ENCODE results near the gene TLE6.
"Not testable (repeated sequence)": the region's sequence is repeated elsewhere in the genome, so short reads cannot be mapped to it uniquely, and the experiment has no call there.

TLE6 gene

DNA sequence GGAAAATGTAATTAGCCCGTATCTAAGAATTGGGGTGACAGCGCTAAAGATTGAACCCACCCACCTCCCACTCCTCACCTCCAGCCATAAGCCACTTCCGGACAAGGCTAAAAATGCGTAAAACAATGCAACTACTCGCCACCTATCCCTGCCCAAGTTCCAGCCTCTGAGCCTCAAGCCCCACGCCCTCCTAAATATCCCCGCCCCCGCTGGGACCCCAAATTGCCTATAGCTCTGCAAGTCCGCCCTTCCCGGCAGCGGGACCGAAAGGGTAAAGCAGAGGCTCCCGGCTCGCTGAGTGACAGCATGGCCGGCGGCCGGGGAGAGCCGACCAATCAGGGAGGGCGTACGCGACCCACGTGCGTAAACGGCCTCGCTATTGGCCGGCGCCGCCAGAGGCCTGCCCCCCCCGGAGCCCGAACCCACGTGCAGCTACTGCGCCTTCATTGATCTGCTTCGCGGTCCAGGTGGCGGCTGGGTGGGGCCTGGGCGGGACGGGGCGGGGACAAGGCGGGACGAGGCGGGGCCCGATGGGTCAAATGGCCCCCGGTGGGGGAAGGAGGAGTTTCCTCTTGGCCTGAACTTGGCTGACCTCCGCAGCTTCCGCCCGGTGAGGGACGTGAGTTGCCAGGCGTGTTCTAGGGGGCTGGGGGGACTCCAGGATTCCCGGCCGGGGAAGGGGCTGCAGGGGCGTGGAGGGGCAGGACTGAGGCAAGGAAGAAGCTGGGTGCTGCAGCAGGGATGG lies at the start of gene TLE6:
TLE6 (plus strand) TSS at position 564 of the 745 bp plus-strand sequence. CDS start 670 bp downstream, outside the sequence.
- peak; percentile 97 for DNase-seq

- no peak for DNase-seq
Observed at GRCh38 chr19:2933490-2933910, 43.9 kb upstream of the TLE6 start.

DNA sequence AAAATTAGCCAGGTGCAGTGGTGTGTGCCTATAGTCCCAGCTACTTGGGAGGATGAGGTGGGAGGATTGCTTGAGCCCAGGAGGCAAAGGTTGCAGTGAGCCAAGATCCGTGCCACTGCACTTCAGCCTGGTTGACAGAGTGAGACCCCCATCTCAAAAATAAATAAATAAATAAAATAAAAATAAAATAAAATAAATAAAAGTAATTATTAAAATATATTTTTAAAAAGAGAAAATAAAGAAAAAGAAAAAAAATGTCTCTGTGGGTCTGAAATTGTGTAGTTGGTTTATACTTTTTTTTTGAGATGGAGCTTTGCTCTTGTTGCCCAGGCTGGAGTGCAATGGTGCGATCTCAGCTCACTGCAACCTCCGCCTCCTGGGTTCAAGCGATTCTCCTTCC lies 41.5 kb upstream of the TLE6 start:
- DNase-seq: not testable (repeated sequence)

DNA sequence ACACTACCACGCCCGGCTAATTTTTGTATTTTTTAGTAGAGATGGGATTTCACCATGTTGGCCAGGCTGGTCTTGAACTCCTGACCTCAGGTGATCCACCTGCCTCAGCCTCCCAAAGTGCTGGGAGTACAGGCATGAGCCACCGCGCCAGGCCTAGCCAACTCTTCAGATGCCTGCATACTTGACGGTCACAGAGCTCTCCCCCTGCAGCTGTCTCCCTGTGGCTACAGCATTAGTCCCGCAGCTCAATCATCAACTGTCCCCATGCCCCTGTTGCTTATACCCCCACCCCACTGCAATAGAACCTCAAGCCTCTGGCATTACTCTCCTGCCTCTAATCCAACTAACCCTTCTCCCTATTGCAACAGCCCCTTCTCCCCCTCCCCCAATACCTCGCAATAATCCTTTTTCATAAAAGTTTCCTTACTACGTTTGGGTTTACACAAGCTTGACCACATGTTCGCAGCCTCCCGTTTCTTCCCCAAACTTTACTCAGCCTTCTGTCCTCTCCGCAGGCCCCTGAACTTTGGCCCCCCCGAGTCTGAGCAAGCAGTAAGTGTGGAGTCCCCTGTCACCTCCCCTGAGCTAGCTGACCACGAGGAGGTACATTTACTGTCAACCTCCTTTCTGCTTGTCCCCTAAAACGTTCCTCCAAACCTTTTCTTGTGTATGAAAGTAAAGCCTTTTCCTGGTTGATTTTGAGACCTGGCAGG lies 34.3 kb upstream of the TLE6 start:
- no peak for DNase-seq

DNA sequence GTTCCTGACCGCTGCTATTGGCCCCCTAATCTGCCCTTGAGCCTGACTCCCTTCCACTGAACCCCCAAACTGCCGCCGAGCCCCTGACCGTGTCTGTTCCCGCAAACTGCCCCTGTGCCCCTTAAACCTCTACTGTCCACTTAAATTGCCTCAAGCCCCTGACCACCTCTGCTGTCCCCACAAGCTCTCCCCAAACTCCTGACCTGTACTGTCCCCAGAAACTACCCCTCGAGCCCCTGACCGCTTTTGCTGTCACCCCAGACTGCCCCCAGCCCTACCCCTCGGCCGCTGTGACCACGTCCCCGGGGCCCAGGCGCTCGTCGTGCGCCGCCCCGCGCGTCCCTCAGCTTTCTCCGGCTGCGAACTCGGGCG lies 33.0 kb upstream of the TLE6 start:
- no peak for DNase-seq

- DNase-seq: peak; percentile 98
Observed at GRCh38 chr19:2944775-2945574, 32.4 kb upstream of the TLE6 start, which contains the start of gene ZNF77. Gene ZNF77 (minus strand): TSS chr19:2944971. CDS start chr19:2944840, 131 bp downstream.

DNA sequence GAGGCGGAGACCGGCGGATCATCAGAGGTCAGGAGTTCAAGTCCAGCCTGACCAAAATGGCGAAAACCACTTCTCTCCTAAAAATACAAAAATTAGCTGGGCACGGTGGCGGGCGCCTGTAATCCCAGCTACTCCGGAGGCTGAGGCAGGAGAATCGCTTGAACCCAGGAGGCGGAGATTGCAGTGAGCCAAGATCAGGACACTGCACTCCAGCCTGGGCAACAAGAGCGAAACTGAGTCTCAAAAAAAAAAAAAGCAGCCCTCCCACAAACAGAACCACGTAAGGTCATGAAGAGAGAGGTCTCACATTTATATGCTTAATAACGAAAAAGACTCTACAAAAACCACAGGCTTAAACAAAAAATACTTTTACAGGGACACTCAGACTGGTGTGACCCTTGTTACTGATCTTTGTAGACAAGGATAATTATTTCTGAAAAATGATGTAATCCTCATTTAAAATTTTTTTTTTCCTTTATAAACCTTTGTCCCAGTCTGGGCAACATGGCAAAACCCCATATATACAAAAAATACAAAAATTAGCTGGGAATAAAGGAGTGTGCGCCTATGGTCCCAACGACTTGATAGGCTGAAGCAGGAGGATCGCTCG lies 31.7 kb upstream of the TLE6 start:
- DNase-seq: no peak

DNA sequence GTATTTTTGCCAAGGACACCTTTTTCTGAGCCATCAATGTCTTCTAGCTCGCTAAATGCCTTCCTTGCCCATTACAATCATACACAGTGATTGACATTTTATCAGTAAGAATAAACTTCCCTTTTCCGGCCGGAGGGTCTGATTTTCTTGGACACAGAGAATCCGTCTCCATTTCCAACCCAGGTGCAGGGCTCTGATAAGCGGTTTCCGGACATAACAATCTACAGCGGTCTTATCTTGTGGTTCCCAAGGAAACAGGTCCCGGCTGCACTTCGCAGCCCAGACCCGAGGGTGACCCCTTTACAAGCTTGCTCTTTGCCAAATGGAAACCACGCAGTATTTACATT lies 27.5 kb upstream of the TLE6 start:
- no peak for DNase-seq

GRCh38 chr19:2950286-2951124 lies 26.9 kb upstream of the TLE6 start:
- peak; percentile 100 for DNase-seq

DNA sequence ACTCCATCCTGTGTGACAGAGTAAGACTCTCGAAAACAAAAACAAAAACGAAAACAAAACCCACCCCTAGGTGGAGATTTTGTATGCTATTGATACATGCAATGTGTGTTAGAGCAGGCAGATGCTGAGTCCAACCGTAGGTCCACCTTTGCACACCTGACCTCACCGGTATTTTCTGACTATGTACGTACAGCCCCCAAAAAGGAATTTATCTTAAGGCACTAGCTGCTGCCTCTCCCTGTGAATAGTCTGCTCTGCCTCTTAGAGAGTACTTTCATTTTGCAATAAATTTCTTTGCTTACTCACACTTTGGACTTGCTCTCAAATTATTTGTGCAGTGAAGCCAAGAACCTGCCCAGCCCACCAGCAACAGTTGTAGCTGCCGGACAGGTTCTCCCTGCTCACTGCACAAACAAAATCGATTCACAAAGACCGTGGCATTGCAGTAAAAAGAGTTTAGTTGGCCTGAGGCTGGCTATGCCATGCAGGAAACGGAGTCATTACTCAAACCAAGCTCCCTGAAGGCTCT lies 24.3 kb upstream of the TLE6 start:
- no peak for DNase-seq

- DNase-seq: no peak
Observed at GRCh38 chr19:2957160-2957559, 20.2 kb upstream of the TLE6 start.

DNA sequence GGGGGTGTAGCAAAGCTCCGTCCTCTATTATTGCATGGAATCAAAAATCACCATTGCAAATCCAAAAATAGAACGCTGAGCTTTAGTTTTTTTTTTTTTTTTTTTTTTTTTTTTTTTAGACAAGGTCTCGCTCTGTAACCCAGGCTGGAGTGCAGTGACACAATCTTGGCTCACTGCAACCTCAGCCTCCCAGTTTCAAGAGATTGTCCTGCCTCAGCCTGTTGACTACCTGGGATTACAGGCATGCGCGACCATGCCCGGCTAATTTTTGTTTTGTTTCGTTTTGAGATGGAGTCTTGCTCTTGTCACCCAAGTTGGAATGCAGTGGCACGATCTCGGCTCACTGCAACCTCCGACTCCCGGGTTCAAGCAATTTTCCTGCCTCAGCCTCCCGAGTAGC lies 17.2 kb upstream of the TLE6 start:
- DNase-seq: no peak

DNA sequence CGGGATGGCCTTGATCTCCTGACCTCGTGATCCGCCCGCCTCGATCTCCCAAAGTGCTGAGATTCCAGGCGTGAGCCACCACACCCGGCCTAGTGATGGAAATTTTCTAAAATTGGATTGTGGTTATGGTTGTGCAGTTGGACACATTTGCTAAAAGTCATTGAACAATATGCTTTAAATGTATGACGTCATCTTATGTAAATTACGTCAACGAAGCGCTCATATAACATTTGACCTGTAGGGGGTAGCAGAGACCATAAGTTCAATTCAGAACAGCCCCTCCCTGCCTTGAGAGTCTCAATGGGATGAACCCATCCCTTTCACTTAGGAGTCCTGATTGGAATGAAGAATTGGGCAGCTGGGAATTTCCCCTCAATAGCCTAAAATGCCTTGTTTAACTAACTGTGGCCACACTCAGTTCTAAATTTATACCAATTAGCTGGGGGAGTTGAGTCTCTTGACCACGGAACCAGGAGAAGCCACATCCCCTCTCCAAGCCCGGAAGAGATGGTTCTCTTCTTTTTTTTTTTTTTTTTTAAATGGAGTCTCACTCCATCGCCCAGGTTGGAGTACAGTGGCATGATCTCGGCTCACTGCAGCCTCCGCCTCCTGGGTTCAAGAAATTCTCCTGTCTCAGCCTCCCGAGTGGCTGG lies 15.2 kb upstream of the TLE6 start:
- peak; percentile 24 for DNase-seq

GRCh38 chr19:2963122-2963521 lies 14.2 kb upstream of the TLE6 start:
- no peak for DNase-seq

DNA sequence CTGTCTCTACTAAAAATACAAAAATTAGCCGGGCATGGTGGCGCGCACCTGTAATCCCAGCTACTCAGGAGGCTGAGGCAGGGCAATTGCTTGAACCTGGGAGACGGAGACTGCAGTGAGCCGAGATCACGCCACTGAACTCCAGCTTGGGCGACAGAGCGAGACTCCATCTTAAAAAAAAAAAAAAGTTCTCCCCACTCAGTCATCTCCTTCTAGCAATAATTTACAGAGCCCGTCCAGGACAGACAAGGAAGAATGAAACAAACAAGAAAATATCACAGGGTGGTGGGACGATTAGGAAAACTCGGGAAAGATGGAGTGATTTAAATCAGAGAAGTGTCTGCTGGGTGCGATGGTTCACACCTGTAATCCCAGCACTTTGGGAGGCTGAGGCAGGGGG lies 13.7 kb upstream of the TLE6 start:
- not testable (repeated sequence) for DNase-seq

- DNase-seq: no peak
Observed at GRCh38 chr19:2964874-2965273, 12.5 kb upstream of the TLE6 start.

GRCh38 chr19:2967972-2968371 lies 9.4 kb upstream of the TLE6 start:
- no peak for DNase-seq

GRCh38 chr19:2969104-2969504 lies 8.3 kb upstream of the TLE6 start:
- peak; percentile 19 for DNase-seq

- DNase-seq: no peak
Observed at GRCh38 chr19:2970201-2970835, 7.0 kb upstream of the TLE6 start.

DNA sequence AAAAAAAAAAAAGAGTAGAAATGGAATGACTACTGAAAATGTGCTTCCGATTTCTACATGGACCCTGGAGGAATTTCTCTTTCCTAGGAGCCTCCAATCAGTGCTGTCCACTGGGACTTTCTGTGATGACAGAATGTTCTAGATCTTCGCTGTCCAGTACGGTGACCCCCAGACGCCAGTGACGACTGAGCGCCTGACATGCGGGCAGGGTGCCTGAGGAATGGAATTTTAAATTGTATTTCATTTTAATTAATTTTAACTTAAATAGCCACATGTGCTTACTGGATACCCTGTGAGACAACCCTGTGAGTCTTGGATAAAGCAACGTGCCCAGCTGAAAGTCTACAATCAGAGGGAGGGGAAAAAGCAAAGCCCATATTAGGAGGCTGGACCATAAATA lies 4.1 kb upstream of the TLE6 start:
- DNase-seq: no peak
